ENCODE measurements around the gene BCL2A1. TPM values are rescaled to one million over a fixed set of nuclear protein-coding genes. Genes with fewer than 3 reads are reported as not detected.

Gene BCL2A1
- total and polyA plus RNA-seq, 10 of the 15 experiments (the other 5 are each of a cell fraction or from before 2014, with no cell fraction given) = 181 to 570 (median 321) TPM

DNA sequence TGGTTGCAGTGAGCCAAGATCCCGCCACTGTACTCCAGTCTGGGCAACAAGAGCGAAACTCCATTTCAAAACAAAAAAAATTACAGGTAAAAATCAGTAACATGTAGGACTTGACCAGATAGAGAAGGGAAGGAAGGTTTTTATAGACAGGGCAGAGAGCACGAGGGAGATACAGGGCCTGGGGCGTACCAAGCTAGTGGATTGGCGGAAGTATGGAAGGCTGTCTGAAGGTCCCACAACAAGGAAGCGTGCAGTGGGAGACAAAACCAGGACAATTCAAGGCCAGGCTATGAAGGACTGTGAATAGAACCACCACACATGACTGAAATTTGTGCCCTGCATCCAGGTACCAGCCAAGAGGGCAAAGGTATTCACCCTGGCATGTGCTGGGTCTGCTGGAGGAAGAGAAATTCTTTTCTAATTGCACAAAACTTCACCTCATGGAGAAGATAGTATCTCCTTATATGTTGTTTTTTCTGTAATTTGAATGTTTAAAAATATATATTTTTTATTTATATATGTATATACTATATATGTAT, 33.0 kb upstream of the BCL2A1 start:
- POLR2A ChIA-PET = no interaction called here
- ATAC-seq = no peak
- no peak for FAIRE-seq

More for the DNA sequence above, 33.0 kb upstream of the BCL2A1 start:
- no peak overlapping the region for H3K4me2 ChIP-seq (ENCODE audit: control insufficient read depth, insufficient read depth)
- no TSS peak for BruUV-seq (replicated peaks)
- no peak overlapping the region for H3K4me3 ChIP-seq
- ChIA-PET RAD21 (ENCODE audit: unreplicated experiment) (no interaction called here), CTCF (no interaction called here), SMC1A (ENCODE audit: uncharacterized antibody, unreplicated experiment) (interaction anchor here (1.2 kb wide), 1 partner anchor 150 kb away, joined by 4 read pairs; no protein-coding TSS in a partner anchor)
- in situ Hi-C loops (cut with MboI) (loop anchor here (25.0 kb wide), 1 partner anchor 1283 kb away; no protein-coding TSS in a partner anchor), intact Hi-C loops (cut with micrococcal nuclease; ENCODE audit: unreplicated experiment) (no loop called here)
- over 99% methylated on average over 6 of the region's 6 CpGs for WGBS (ENCODE audit: insufficient coverage, insufficient replicate concordance, low lambda C conversion rate, missing lambda C conversion rate)
- H3K4me1 ChIP-seq (ENCODE audit: control insufficient read depth, insufficient read depth, low read length) = peaks cover 12% of the 10 kb centered on the region
- H2AFZ ChIP-seq (ENCODE audit: control insufficient read depth, low read depth, low read length) = no peak overlapping the region
- TF ChIP-seq, protein P1, sequence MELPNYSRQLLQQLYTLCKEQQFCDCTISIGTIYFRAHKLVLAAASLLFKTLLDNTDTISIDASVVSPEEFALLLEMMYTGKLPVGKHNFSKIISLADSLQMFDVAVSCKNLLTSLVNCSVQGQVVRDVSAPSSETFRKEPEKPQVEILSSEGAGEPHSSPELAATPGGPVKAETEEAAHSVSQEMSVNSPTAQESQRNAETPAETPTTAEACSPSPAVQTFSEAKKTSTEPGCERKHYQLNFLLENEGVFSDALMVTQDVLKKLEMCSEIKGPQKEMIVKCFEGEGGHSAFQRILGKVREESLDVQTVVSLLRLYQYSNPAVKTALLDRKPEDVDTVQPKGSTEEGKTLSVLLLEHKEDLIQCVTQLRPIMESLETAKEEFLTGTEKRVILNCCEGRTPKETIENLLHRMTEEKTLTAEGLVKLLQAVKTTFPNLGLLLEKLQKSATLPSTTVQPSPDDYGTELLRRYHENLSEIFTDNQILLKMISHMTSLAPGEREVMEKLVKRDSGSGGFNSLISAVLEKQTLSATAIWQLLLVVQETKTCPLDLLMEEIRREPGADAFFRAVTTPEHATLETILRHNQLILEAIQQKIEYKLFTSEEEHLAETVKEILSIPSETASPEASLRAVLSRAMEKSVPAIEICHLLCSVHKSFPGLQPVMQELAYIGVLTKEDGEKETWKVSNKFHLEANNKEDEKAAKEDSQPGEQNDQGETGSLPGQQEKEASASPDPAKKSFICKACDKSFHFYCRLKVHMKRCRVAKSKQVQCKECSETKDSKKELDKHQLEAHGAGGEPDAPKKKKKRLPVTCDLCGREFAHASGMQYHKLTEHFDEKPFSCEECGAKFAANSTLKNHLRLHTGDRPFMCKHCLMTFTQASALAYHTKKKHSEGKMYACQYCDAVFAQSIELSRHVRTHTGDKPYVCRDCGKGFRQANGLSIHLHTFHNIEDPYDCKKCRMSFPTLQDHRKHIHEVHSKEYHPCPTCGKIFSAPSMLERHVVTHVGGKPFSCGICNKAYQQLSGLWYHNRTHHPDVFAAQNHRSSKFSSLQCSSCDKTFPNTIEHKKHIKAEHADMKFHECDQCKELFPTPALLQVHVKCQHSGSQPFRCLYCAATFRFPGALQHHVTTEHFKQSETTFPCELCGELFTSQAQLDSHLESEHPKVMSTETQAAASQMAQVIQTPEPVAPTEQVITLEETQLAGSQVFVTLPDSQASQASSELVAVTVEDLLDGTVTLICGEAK (IDR thresholded peaks at IDR 0.05; ENCODE audit: borderline replicate concordance) = no peak
- TF ChIP-seq, protein P2, sequence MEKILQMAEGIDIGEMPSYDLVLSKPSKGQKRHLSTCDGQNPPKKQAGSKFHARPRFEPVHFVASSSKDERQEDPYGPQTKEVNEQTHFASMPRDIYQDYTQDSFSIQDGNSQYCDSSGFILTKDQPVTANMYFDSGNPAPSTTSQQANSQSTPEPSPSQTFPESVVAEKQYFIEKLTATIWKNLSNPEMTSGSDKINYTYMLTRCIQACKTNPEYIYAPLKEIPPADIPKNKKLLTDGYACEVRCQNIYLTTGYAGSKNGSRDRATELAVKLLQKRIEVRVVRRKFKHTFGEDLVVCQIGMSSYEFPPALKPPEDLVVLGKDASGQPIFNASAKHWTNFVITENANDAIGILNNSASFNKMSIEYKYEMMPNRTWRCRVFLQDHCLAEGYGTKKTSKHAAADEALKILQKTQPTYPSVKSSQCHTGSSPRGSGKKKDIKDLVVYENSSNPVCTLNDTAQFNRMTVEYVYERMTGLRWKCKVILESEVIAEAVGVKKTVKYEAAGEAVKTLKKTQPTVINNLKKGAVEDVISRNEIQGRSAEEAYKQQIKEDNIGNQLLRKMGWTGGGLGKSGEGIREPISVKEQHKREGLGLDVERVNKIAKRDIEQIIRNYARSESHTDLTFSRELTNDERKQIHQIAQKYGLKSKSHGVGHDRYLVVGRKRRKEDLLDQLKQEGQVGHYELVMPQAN (conservative IDR thresholded peaks at IDR 0.05) = no peak
- TF ChIP-seq BMI1 (IDR thresholded peaks at IDR 0.05; ENCODE audit: borderline replicate concordance) = no peak
- TF ChIP-seq SREBF2 (IDR thresholded peaks at IDR 0.05; ENCODE audit: low read length) = no peak
- TF ChIP-seq ZNF217 (IDR thresholded peaks at IDR 0.05) = no peak
- TF ChIP-seq KLF5 (IDR thresholded peaks at IDR 0.05; ENCODE audit: partially characterized antibody) = no peak
- TF ChIP-seq FOXK2 (IDR thresholded peaks at IDR 0.05) = no peak
- no peak overlapping the region for H3K9ac ChIP-seq (ENCODE audit: control insufficient read depth, insufficient read depth, low read length)
- H4K20me1 ChIP-seq (ENCODE audit: control insufficient read depth, insufficient read depth) = no peaks in the 10 kb centered on the region
- H3K9me3 ChIP-seq (replicated peaks; ENCODE audit: control insufficient read depth, insufficient read depth, low read length) = peaks cover 2% of the 10 kb centered on the region; the same call in 2 of the 3 replicates
- H3K27me3 ChIP-seq (replicated peaks in 1 of 2; ENCODE audit: control insufficient read depth in 2 of 2, insufficient read depth in 2 of 2, low read length in 1 of 2) = no peaks in the 10 kb centered on the region
- H3K36me3 ChIP-seq (ENCODE audit: control insufficient read depth in 2 of 2, insufficient read depth in 2 of 2, low read length in 1 of 2) = no peaks in the 10 kb centered on the region
- no peak overlapping the region for H3K27ac ChIP-seq (ENCODE audit: control insufficient read depth, insufficient read depth)
- no peaks in the 10 kb centered on the region; the same call in 1 of the 2 replicates for H3K79me2 ChIP-seq (ENCODE audit: control insufficient read depth, insufficient read depth, low read length)
- no peak for DNase-seq (ENCODE audit: low read depth, low spot score)

Data from GM12878 (cell line).